ENCODE measurements around the gene FARP1.

The FARP1 gene

GRCh38 chr13:98318263-98318878 is 175.5 kb downstream of the FARP1 start:
- 100% methylated on average over 9 of the region's 11 CpGs for WGBS (ENCODE audit: insufficient coverage)
- ChIA-PET CTCF (no interaction called here), POLR2A (no interaction called here)
- Histone ChIP-seq H3K4me3 (ENCODE audit: control insufficient read depth in 1 of 7, extremely low read depth in 1 of 7, insufficient read depth in 4 of 7, low read depth in 2 of 7, low read length in 6 of 7) (no peak overlapping the region), H3K27me3 (replicated peaks in 2 of 5; ENCODE audit: control insufficient read depth in 4 of 5, insufficient read depth in 5 of 5, low read length in 4 of 5) (no peaks in the 10 kb centered on the region), H3K4me1 (ENCODE audit: control extremely low read depth in 1 of 4, control insufficient read depth in 4 of 4, insufficient read depth in 4 of 4, low read length in 3 of 4) (no peaks in the 10 kb centered on the region), H3K36me3 (ENCODE audit: control insufficient read depth in 4 of 4, insufficient read depth in 4 of 4, low read length in 3 of 4) (no peaks in the 10 kb centered on the region), H3K9me3 (ENCODE audit: control extremely low read depth in 1 of 5, control insufficient read depth in 4 of 5, insufficient read depth in 2 of 5, low read depth in 1 of 5, low read length in 4 of 5) (no peaks in the 10 kb centered on the region), H3K27ac (ENCODE audit: insufficient read depth in 1 of 2, low read depth in 1 of 2, low read length in 2 of 2, poor library complexity in 1 of 2, severe bottlenecking in 2 of 2) (no peak overlapping the region)
- DNase-seq, result no peak

- CTCF ChIA-PET, result no interaction called here
- over 99% methylated on average over 9 of the region's 9 CpGs for WGBS (ENCODE audit: insufficient coverage)
- Histone ChIP-seq H3K4me1 (ENCODE audit: control extremely low read depth in 1 of 4, control insufficient read depth in 4 of 4, insufficient read depth in 4 of 4, low read length in 3 of 4) (no peaks in the 10 kb centered on the region), H3K4me3 (ENCODE audit: control insufficient read depth in 1 of 7, extremely low read depth in 1 of 7, insufficient read depth in 4 of 7, low read depth in 2 of 7, low read length in 6 of 7) (no peak overlapping the region), H3K27ac (ENCODE audit: insufficient read depth in 1 of 2, low read depth in 1 of 2, low read length in 2 of 2, poor library complexity in 1 of 2, severe bottlenecking in 2 of 2) (no peak overlapping the region), H3K36me3 (ENCODE audit: control insufficient read depth in 4 of 4, insufficient read depth in 4 of 4, low read length in 3 of 4) (no peaks in the 10 kb centered on the region), H3K27me3 (replicated peaks in 2 of 5; ENCODE audit: control insufficient read depth in 4 of 5, insufficient read depth in 5 of 5, low read length in 4 of 5) (no peaks in the 10 kb centered on the region), H3K9me3 (ENCODE audit: control extremely low read depth in 1 of 5, control insufficient read depth in 4 of 5, insufficient read depth in 2 of 5, low read depth in 1 of 5, low read length in 4 of 5) (no peaks in the 10 kb centered on the region)
- POLR2A ChIA-PET, result no interaction called here
- no peak for DNase-seq
Measured at GRCh38 chr13:98320561-98321105, 177.7 kb downstream of the FARP1 start.

GRCh38 chr13:98321395-98321794 is 178.5 kb downstream of the FARP1 start:
- 100% methylated on average over 1 of the region's 2 CpGs for WGBS (ENCODE audit: insufficient coverage)
- no peak overlapping the region for H3K4me3 ChIP-seq (ENCODE audit: control insufficient read depth in 1 of 7, extremely low read depth in 1 of 7, insufficient read depth in 4 of 7, low read depth in 2 of 7, low read length in 6 of 7)
- H3K27me3 ChIP-seq (replicated peaks in 2 of 5; ENCODE audit: control insufficient read depth in 4 of 5, insufficient read depth in 5 of 5, low read length in 4 of 5), result no peaks in the 10 kb centered on the region
- H3K9me3 ChIP-seq (ENCODE audit: control extremely low read depth in 1 of 5, control insufficient read depth in 4 of 5, insufficient read depth in 2 of 5, low read depth in 1 of 5, low read length in 4 of 5), result no peaks in the 10 kb centered on the region
- POLR2A ChIA-PET, result no interaction called here
- CTCF ChIA-PET, result interaction anchor here (1.1 kb wide), 1 partner anchor 10 kb away, joined by 4 read pairs; no protein-coding TSS in a partner anchor
- no peak overlapping the region for H3K27ac ChIP-seq (ENCODE audit: insufficient read depth in 1 of 2, low read depth in 1 of 2, low read length in 2 of 2, poor library complexity in 1 of 2, severe bottlenecking in 2 of 2)
- no peaks in the 10 kb centered on the region for H3K36me3 ChIP-seq (ENCODE audit: control insufficient read depth in 4 of 4, insufficient read depth in 4 of 4, low read length in 3 of 4)
- DNase-seq, result no peak
- no peaks in the 10 kb centered on the region for H3K4me1 ChIP-seq (ENCODE audit: control extremely low read depth in 1 of 4, control insufficient read depth in 4 of 4, insufficient read depth in 4 of 4, low read length in 3 of 4)

- WGBS (ENCODE audit: insufficient coverage), result 94% methylated on average over 7 of the region's 8 CpGs
- DNase-seq, result no peak
Measured at GRCh38 chr13:98322091-98322718, 179.3 kb downstream of the FARP1 start.

GRCh38 chr13:98324105-98324504 is 181.2 kb downstream of the FARP1 start:
- Histone ChIP-seq H3K36me3 (ENCODE audit: control insufficient read depth in 4 of 4, insufficient read depth in 4 of 4, low read length in 3 of 4) (no peaks in the 10 kb centered on the region), H3K9me3 (ENCODE audit: control extremely low read depth in 1 of 5, control insufficient read depth in 4 of 5, insufficient read depth in 2 of 5, low read depth in 1 of 5, low read length in 4 of 5) (no peaks in the 10 kb centered on the region), H3K27me3 (replicated peaks in 2 of 5; ENCODE audit: control insufficient read depth in 4 of 5, insufficient read depth in 5 of 5, low read length in 4 of 5) (no peaks in the 10 kb centered on the region), H3K4me3 (ENCODE audit: control insufficient read depth in 1 of 7, extremely low read depth in 1 of 7, insufficient read depth in 4 of 7, low read depth in 2 of 7, low read length in 6 of 7) (no peak overlapping the region), H3K4me1 (ENCODE audit: control extremely low read depth in 1 of 4, control insufficient read depth in 4 of 4, insufficient read depth in 4 of 4, low read length in 3 of 4) (no peaks in the 10 kb centered on the region), H3K27ac (ENCODE audit: insufficient read depth in 1 of 2, low read depth in 1 of 2, low read length in 2 of 2, poor library complexity in 1 of 2, severe bottlenecking in 2 of 2) (no peak overlapping the region)
- CTCF ChIA-PET, result no interaction called here
- 93% methylated on average over 5 of the region's 7 CpGs for WGBS (ENCODE audit: insufficient coverage)
- POLR2A ChIA-PET, result no interaction called here
- DNase-seq, result no peak

More at GRCh38 chr13:98322091-98322718, 179.3 kb downstream of the FARP1 start:
- ChIA-PET CTCF (interaction anchor here (1.1 kb wide), 1 partner anchor 9 kb away, joined by 4 read pairs; no protein-coding TSS in a partner anchor), POLR2A (no interaction called here)
- Histone ChIP-seq H3K9me3 (ENCODE audit: control extremely low read depth in 1 of 5, control insufficient read depth in 4 of 5, insufficient read depth in 2 of 5, low read depth in 1 of 5, low read length in 4 of 5) (no peaks in the 10 kb centered on the region), H3K27me3 (replicated peaks in 2 of 5; ENCODE audit: control insufficient read depth in 4 of 5, insufficient read depth in 5 of 5, low read length in 4 of 5) (no peaks in the 10 kb centered on the region), H3K27ac (ENCODE audit: insufficient read depth in 1 of 2, low read depth in 1 of 2, low read length in 2 of 2, poor library complexity in 1 of 2, severe bottlenecking in 2 of 2) (no peak overlapping the region), H3K4me1 (ENCODE audit: control extremely low read depth in 1 of 4, control insufficient read depth in 4 of 4, insufficient read depth in 4 of 4, low read length in 3 of 4) (no peaks in the 10 kb centered on the region), H3K36me3 (ENCODE audit: control insufficient read depth in 4 of 4, insufficient read depth in 4 of 4, low read length in 3 of 4) (no peaks in the 10 kb centered on the region), H3K4me3 (ENCODE audit: control insufficient read depth in 1 of 7, extremely low read depth in 1 of 7, insufficient read depth in 4 of 7, low read depth in 2 of 7, low read length in 6 of 7) (no peak overlapping the region)

GRCh38 chr13:98325724-98326123 is 182.8 kb downstream of the FARP1 start:
- Histone ChIP-seq H3K4me3 (ENCODE audit: control insufficient read depth in 1 of 7, extremely low read depth in 1 of 7, insufficient read depth in 4 of 7, low read depth in 2 of 7, low read length in 6 of 7) (no peak overlapping the region), H3K36me3 (ENCODE audit: control insufficient read depth in 4 of 4, insufficient read depth in 4 of 4, low read length in 3 of 4) (no peaks in the 10 kb centered on the region), H3K4me1 (ENCODE audit: control extremely low read depth in 1 of 4, control insufficient read depth in 4 of 4, insufficient read depth in 4 of 4, low read length in 3 of 4) (no peaks in the 10 kb centered on the region), H3K9me3 (ENCODE audit: control extremely low read depth in 1 of 5, control insufficient read depth in 4 of 5, insufficient read depth in 2 of 5, low read depth in 1 of 5, low read length in 4 of 5) (no peaks in the 10 kb centered on the region), H3K27ac (ENCODE audit: insufficient read depth in 1 of 2, low read depth in 1 of 2, low read length in 2 of 2, poor library complexity in 1 of 2, severe bottlenecking in 2 of 2) (no peak overlapping the region), H3K27me3 (replicated peaks in 2 of 5; ENCODE audit: control insufficient read depth in 4 of 5, insufficient read depth in 5 of 5, low read length in 4 of 5) (no peaks in the 10 kb centered on the region)
- POLR2A ChIA-PET, result no interaction called here
- no peak for DNase-seq
- CTCF ChIA-PET, result no interaction called here
- 100% methylated on average over 3 of the region's 3 CpGs for WGBS (ENCODE audit: insufficient coverage)

GRCh38 chr13:98326291-98326690 is 183.4 kb downstream of the FARP1 start:
- Histone ChIP-seq H3K9me3 (ENCODE audit: control extremely low read depth in 1 of 5, control insufficient read depth in 4 of 5, insufficient read depth in 2 of 5, low read depth in 1 of 5, low read length in 4 of 5) (no peaks in the 10 kb centered on the region), H3K4me3 (ENCODE audit: control insufficient read depth in 1 of 7, extremely low read depth in 1 of 7, insufficient read depth in 4 of 7, low read depth in 2 of 7, low read length in 6 of 7) (no peak overlapping the region), H3K36me3 (ENCODE audit: control insufficient read depth in 4 of 4, insufficient read depth in 4 of 4, low read length in 3 of 4) (no peaks in the 10 kb centered on the region), H3K27ac (ENCODE audit: insufficient read depth in 1 of 2, low read depth in 1 of 2, low read length in 2 of 2, poor library complexity in 1 of 2, severe bottlenecking in 2 of 2) (no peak overlapping the region), H3K27me3 (replicated peaks in 2 of 5; ENCODE audit: control insufficient read depth in 4 of 5, insufficient read depth in 5 of 5, low read length in 4 of 5) (no peaks in the 10 kb centered on the region), H3K4me1 (ENCODE audit: control extremely low read depth in 1 of 4, control insufficient read depth in 4 of 4, insufficient read depth in 4 of 4, low read length in 3 of 4) (no peaks in the 10 kb centered on the region)
- POLR2A ChIA-PET, result no interaction called here
- no peak for DNase-seq
- CTCF ChIA-PET, result no interaction called here
- WGBS (ENCODE audit: insufficient coverage), result 100% methylated on average over 3 of the region's 5 CpGs
